ENCODE results near the gene LUC7L3. TPM values are rescaled to one million over a fixed set of nuclear protein-coding genes. Genes with fewer than 3 reads are reported as not detected.

Gene LUC7L3
- total and polyA plus RNA-seq, 4 donors = 38.1 to 188 (median 89.4) TPM

GRCh38 chr17:50710025-50710424 is 9.4 kb upstream of the LUC7L3 start:
- Histone ChIP-seq H3K4me3 (no peak overlapping the region), H3K27me3 (ENCODE audit: control insufficient read depth in 3 of 3, insufficient read depth in 3 of 3, low read length in 2 of 3) (no peaks in the 10 kb centered on the region), H3K9me3 (ENCODE audit: control insufficient read depth in 4 of 4, insufficient read depth in 3 of 4, low read length in 3 of 4) (no peaks in the 10 kb centered on the region), H3K27ac (ENCODE audit: low read depth in 1 of 2, low read length in 1 of 2) (no peak overlapping the region), H3K36me3 (ENCODE audit: control insufficient read depth in 4 of 4, insufficient read depth in 4 of 4, low read length in 4 of 4) (no peaks in the 10 kb centered on the region), H3K9ac (ENCODE audit: insufficient read depth in 1 of 2, low read length in 2 of 2) (no peak overlapping the region), H3K4me1 (ENCODE audit: control insufficient read depth in 5 of 5, insufficient read depth in 5 of 5, low read length in 5 of 5) (peaks cover 5 to 23% (median 14%) of the 10 kb centered on the region in 5 donors)
- no peak for DNase-seq
- 85 to 92% methylated on average over 2 of the region's 2 CpGs for WGBS, 2 donors
- TF ChIP-seq CTCF (IDR thresholded peaks at IDR 0.05; ENCODE audit: control extremely low read depth, extremely low read depth) = no peak
- ATAC-seq (ENCODE audit: insufficient read depth, low FRiP score) = no peak

GRCh38 chr17:50710650-50711049 is 8.8 kb upstream of the LUC7L3 start:
- ATAC-seq (ENCODE audit: insufficient read depth, low FRiP score) (no peak), DNase-seq (no peak)
- Histone ChIP-seq H3K27ac (ENCODE audit: low read depth in 1 of 2, low read length in 1 of 2) (no peak overlapping the region), H3K9ac (ENCODE audit: insufficient read depth in 1 of 2, low read length in 2 of 2) (no peak overlapping the region), H3K4me3 (no peak overlapping the region), H3K27me3 (ENCODE audit: control insufficient read depth in 3 of 3, insufficient read depth in 3 of 3, low read length in 2 of 3) (no peaks in the 10 kb centered on the region), H3K4me1 (ENCODE audit: control insufficient read depth in 5 of 5, insufficient read depth in 5 of 5, low read length in 5 of 5) (peaks cover 5 to 23% (median 11%) of the 10 kb centered on the region in 5 donors), H3K9me3 (ENCODE audit: control insufficient read depth in 4 of 4, insufficient read depth in 3 of 4, low read length in 3 of 4) (no peaks in the 10 kb centered on the region), H3K36me3 (ENCODE audit: control insufficient read depth in 4 of 4, insufficient read depth in 4 of 4, low read length in 4 of 4) (no peaks in the 10 kb centered on the region)
- WGBS, 2 donors = 92 to 93% methylated on average over 4 of the region's 4 CpGs
- no peak for TF ChIP-seq CTCF (IDR thresholded peaks at IDR 0.05; ENCODE audit: control extremely low read depth, extremely low read depth)

GRCh38 chr17:50712641-50713040 is 6.8 kb upstream of the LUC7L3 start:
- DNase-seq = no peak
- TF ChIP-seq CTCF (IDR thresholded peaks at IDR 0.05; ENCODE audit: control extremely low read depth, extremely low read depth) = no peak
- no peak overlapping the region for H3K4me3 ChIP-seq
- no peak overlapping the region for H3K9ac ChIP-seq (ENCODE audit: insufficient read depth in 1 of 2, low read length in 2 of 2)
- H3K27ac ChIP-seq (ENCODE audit: low read depth in 1 of 2, low read length in 1 of 2) = no peak overlapping the region
- no peaks in the 10 kb centered on the region for H3K36me3 ChIP-seq (ENCODE audit: control insufficient read depth in 4 of 4, insufficient read depth in 4 of 4, low read length in 4 of 4)
- no peaks in the 10 kb centered on the region for H3K27me3 ChIP-seq (ENCODE audit: control insufficient read depth in 3 of 3, insufficient read depth in 3 of 3, low read length in 2 of 3)
- no peaks in the 10 kb centered on the region for H3K9me3 ChIP-seq (ENCODE audit: control insufficient read depth in 4 of 4, insufficient read depth in 3 of 4, low read length in 3 of 4)
- 92% methylated on average over 9 of the region's 9 CpGs for WGBS, 2 donors
- H3K4me1 ChIP-seq (ENCODE audit: control insufficient read depth in 5 of 5, insufficient read depth in 5 of 5, low read length in 5 of 5) = peaks cover 3 to 14% (median 11%) of the 10 kb centered on the region in 5 donors
- ATAC-seq (ENCODE audit: insufficient read depth, low FRiP score) = no peak

- Histone ChIP-seq H3K4me1 (ENCODE audit: control insufficient read depth in 5 of 5, insufficient read depth in 5 of 5, low read length in 5 of 5) (peaks cover 0 to 2% (median 0%) of the 10 kb centered on the region in 5 donors), H3K36me3 (ENCODE audit: control insufficient read depth in 4 of 4, insufficient read depth in 4 of 4, low read length in 4 of 4) (no peaks in the 10 kb centered on the region), H3K27me3 (ENCODE audit: control insufficient read depth in 3 of 3, insufficient read depth in 3 of 3, low read length in 2 of 3) (no peaks in the 10 kb centered on the region), H3K27ac (ENCODE audit: low read depth in 1 of 2, low read length in 1 of 2) (no peak overlapping the region), H3K4me3 (no peak overlapping the region), H3K9me3 (ENCODE audit: control insufficient read depth in 4 of 4, insufficient read depth in 3 of 4, low read length in 3 of 4) (no peaks in the 10 kb centered on the region), H3K9ac (ENCODE audit: insufficient read depth in 1 of 2, low read length in 2 of 2) (no peak overlapping the region)
- no peak for DNase-seq
- 91% methylated on average over 3 of the region's 3 CpGs for WGBS, 2 donors
- no peak for ATAC-seq (ENCODE audit: insufficient read depth, low FRiP score)
- no peak for TF ChIP-seq CTCF (IDR thresholded peaks at IDR 0.05; ENCODE audit: control extremely low read depth, extremely low read depth)
Observed at GRCh38 chr17:50715471-50715870, 3.9 kb upstream of the LUC7L3 start.

All from lung (tissue), 12 donors.